Measurements from ENCODE around the gene NTN1.

Gene NTN1

DNA sequence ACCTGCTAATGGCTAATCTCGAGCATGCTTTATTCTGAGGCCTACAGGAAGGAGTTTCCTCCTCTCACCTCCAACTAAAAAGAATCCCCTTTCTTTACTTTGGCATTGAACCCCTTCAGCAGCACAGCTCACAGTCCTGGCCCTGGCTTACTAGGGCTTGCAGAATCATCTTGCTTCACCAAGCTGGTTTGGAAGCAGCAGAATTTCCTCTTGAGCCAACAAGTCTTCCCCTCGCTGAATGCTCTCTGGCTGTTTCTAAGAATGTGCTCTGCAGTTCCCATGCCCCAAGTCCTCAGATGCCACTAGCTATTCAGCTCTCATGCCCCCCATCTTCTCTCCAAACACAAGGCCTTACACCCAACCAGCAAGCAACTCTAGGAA lies 271.2 kb downstream of the NTN1 start:
- Histone ChIP-seq H3K4me1 (ENCODE audit: low read length) (peaks cover 43% of the 10 kb centered on the region), H3K4me3 (ENCODE audit: low read length) (no peak overlapping the region), H3K9ac (ENCODE audit: low read length) (no peak overlapping the region), H4K20me1 (ENCODE audit: insufficient read depth, low read length) (no peaks in the 10 kb centered on the region), H3K27me3 (ENCODE audit: low read depth, low read length) (no peaks in the 10 kb centered on the region), H2AFZ (ENCODE audit: low read depth, low read length) (no peak overlapping the region), H3K79me2 (ENCODE audit: low read length) (no peaks in the 10 kb centered on the region), H3K9me3 (ENCODE audit: insufficient read depth, low read length) (no peaks in the 10 kb centered on the region), H3K4me2 (ENCODE audit: low read length) (no peak overlapping the region), H3K27ac (ENCODE audit: low read length) (no peak overlapping the region), H3K36me3 (replicated peaks; ENCODE audit: low read depth, low read length) (peaks cover 5% of the 10 kb centered on the region)
- TF ChIP-seq EZH2phosphoT487 (IDR thresholded peaks at IDR 0.05; ENCODE audit: low read depth) = no peak
- TF ChIP-seq, protein P1, sequence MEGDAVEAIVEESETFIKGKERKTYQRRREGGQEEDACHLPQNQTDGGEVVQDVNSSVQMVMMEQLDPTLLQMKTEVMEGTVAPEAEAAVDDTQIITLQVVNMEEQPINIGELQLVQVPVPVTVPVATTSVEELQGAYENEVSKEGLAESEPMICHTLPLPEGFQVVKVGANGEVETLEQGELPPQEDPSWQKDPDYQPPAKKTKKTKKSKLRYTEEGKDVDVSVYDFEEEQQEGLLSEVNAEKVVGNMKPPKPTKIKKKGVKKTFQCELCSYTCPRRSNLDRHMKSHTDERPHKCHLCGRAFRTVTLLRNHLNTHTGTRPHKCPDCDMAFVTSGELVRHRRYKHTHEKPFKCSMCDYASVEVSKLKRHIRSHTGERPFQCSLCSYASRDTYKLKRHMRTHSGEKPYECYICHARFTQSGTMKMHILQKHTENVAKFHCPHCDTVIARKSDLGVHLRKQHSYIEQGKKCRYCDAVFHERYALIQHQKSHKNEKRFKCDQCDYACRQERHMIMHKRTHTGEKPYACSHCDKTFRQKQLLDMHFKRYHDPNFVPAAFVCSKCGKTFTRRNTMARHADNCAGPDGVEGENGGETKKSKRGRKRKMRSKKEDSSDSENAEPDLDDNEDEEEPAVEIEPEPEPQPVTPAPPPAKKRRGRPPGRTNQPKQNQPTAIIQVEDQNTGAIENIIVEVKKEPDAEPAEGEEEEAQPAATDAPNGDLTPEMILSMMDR (IDR thresholded peaks at IDR 0.05; ENCODE audit: low read depth, low read length) = no peak

All from OCI-LY3 (cell line).